ENCODE data around the gene GDAP2.

- TF ChIP-seq CTCF (IDR thresholded peaks at IDR 0.05) (no peak), POLR2A (IDR thresholded peaks at IDR 0.05) (no peak)
Observed at GRCh38 chr1:117859901-117860300, 69.5 kb downstream of the GDAP2 start.

All from uterus (tissue), 2 donors.